ENCODE data around the gene CHI3L1.
"Not testable (repeated sequence)": the region's sequence is repeated elsewhere in the genome, so short reads cannot be mapped to it uniquely, and the experiment has no call there.

CHI3L1 gene

GRCh38 chr1:203186446-203187303 lies at the start of gene CHI3L1:
CHI3L1 (minus strand) TSS chr1:203186704; CDS start chr1:203186623, 81 bp downstream.
- DNase-seq (ENCODE audit: low read depth), result no peak

- DNase-seq (ENCODE audit: low read depth), result not testable (repeated sequence)
Observed at GRCh38 chr1:203234901-203235300, 48.4 kb upstream of the CHI3L1 start.

DNA sequence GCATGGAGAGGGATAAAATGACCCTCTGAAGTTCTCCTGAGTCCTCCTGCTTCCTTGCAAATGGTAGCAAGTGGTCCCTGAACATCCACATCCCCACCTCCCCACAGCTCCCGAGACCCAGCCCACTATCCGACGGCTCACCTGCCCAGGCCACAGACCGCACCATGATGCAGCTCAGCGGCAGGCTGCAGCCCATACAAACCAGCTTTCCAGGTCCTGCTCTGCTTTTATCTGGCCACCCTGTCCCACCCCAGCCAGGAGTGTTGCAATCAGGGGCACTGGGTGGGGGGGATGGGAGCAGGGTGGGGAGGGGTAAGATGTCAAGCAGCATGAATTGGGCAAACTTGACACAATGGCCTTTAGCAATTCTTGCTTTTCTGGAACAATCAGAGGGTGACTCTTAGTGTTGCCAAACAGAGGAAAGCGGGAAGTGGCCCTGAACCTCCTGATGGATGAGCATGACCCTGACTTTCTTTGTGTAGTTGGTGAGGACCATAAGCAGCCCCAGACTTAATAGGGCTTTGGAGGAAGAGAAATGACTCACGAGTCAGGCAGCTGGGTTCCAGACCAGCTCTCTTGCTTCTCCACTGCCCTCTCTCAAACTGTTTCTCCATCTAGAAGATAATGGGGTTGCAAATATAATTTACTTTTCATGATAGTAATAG lies 43.1 kb upstream of the CHI3L1 start, which contains the start of gene CHIT1:
Gene CHIT1 (minus strand): TSS at position 203 of the 665 bp plus-strand sequence. CDS start 37 bp downstream, at position 166.
- DNase-seq (ENCODE audit: low read depth), result no peak

DNA sequence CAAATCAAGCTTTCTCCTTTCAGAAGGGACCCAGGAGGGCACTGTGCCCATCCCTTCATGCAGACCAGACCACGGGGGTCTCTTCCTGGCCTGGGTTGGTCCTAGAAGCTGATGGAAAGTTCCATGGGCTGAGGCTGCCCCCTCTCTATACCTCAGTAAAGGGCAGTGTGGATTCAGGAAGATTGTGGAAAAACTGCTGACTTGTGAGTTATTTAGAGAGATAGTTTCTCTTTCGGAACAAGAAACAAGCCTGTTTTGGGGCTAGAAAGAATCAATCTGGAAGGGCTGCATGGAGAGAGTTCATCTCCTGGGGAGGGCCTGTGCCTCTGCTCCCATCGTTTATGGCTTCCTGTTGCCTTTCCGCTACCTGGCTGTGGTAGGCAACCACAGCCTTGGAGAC lies 42.2 kb upstream of the CHI3L1 start:
- DNase-seq (ENCODE audit: low read depth), result no peak

GRCh38 chr1:203227371-203228083 lies 41.0 kb upstream of the CHI3L1 start:
- DNase-seq (ENCODE audit: low read depth), result no peak

GRCh38 chr1:203225071-203225470 lies 38.6 kb upstream of the CHI3L1 start:
- no peak for DNase-seq (ENCODE audit: low read depth)

- DNase-seq (ENCODE audit: low read depth), result no peak
Observed at GRCh38 chr1:203223012-203223775, 36.7 kb upstream of the CHI3L1 start.

DNA sequence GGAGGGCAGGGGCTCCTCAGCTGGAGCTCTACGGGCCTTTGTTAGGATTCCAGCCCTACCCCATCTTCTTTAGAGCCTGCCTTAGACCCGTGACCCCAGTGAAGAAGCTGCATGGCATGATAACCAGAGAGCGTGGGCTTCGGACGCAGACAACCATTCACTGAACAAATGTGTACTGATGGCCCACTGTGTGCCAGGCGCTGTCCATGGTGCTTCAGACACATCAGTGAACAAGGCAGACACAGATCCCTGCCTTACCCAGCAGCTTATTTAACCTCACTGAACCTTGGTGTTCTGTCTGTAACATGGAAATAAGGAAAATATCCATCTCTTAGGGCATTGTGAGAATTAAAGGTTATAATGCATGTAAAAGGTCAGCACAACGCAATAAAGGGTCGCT lies 33.4 kb upstream of the CHI3L1 start:
- no peak for DNase-seq (ENCODE audit: low read depth)

DNA sequence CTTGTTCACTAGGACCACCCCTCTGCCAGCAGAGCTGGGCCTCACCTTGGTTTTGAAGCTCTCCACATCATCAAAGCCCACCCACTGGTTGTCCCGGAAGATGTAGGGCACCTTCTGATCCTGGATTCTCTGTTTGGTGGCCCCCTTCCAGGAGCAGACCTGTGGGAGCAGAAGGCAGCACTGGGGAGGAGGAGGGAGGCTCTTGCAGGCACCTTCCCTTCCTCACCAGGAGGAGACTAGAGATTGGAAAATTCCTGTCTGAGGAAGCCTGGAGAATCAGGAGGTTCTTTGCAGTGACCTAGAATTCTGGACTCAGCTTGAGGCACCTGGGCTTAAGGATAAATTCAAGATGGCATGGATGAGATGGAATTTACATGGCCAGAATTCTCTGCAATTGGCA lies 32.7 kb upstream of the CHI3L1 start:
- no peak for DNase-seq (ENCODE audit: low read depth)

DNA sequence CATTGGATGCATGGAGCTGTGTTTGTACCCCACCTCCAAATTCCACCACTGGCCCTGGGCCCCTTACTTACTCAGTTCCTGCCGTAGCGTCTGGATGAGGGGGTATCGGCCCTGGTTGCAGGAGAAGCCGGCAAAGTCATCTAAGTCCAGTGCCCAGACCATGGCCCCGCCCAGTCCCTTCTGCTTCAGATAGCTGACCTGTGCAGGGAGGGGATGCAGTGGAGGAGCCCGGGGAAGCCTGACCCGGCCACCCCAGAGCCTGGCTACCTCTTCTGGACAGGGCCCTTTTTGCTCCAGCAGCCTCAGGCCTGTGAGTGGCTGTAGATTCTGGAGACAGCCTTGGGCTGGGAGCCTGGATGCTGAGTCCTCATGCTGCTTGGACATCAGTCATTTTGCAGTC lies 31.2 kb upstream of the CHI3L1 start:
- no peak for DNase-seq (ENCODE audit: low read depth)

DNA sequence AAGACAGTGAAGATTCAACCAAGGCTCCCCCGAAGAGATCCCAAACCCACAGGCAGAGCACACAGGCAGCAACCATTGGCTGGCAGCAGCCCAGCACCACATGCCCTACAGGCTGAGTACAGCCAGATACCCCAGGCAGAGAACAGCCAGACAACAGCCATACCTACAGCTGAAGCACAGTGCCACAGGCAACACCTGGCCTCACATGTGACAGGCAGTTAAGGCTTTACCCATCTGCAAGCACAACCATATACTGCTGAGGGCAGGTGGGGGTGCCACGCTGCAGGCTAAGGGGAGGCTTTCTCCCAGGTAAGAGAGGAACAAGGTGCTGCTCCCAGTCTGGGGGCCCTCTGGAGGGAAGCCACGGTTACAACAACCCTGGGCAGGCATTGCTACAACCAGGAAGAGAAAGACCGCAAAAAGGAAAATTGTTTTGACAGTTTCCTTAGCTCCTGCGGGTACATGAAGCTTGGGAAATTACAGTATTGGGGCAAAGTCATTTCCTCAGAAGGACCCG lies 30.7 kb upstream of the CHI3L1 start:
- DNase-seq (ENCODE audit: low read depth), result no peak

DNA sequence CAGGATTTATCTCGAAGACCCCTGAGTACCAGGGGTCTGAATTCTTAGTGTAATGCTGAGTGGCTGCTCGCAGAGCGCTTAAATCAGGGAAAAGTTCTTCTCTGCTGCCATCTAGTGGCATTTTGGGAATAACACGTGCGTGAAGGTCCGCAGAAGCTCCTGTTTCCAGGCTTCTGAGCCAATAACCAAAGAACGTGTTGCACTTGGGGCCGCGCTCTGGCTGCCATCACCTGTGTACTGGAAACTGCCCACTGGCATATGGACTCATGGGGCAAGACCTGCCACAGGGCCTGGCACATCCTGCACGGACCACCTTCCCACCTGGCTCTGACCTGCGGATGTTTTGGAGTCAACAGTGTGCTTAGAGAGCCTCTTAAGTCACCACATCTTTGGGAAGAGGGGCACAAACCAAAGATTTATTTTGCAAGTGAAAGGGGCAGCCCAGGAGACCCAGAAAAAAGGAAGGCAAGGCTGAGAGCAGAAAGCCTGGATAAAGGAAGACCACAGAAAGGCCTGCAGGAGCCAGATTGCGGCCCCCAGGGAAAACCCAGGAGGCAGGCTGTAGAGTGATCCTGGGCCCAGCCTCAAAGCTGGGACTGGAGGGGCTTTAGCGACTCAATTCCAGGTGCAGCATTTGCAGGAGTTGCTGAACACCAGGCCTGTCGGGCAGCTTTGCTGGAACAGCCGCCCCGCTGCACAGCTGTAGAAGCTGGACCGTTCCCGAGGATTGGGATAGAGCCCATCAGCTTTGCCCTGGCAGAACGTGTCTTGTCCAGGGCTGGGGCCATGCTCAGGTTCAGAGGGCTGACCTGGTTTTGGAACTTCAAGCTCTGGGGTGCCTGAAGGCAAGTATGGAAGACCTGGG lies 30.0 kb upstream of the CHI3L1 start:
- DNase-seq (ENCODE audit: low read depth), result peak; percentile 27

GRCh38 chr1:203215573-203215972 lies 29.1 kb upstream of the CHI3L1 start:
- DNase-seq (ENCODE audit: low read depth), result no peak

- DNase-seq (ENCODE audit: low read depth), result no peak
Observed at GRCh38 chr1:203214871-203215270, 28.4 kb upstream of the CHI3L1 start.

GRCh38 chr1:203213126-203213525 lies 26.6 kb upstream of the CHI3L1 start:
- no peak for DNase-seq (ENCODE audit: low read depth)

- DNase-seq (ENCODE audit: low read depth), result no peak
Observed at GRCh38 chr1:203211812-203212211, 25.3 kb upstream of the CHI3L1 start.

DNA sequence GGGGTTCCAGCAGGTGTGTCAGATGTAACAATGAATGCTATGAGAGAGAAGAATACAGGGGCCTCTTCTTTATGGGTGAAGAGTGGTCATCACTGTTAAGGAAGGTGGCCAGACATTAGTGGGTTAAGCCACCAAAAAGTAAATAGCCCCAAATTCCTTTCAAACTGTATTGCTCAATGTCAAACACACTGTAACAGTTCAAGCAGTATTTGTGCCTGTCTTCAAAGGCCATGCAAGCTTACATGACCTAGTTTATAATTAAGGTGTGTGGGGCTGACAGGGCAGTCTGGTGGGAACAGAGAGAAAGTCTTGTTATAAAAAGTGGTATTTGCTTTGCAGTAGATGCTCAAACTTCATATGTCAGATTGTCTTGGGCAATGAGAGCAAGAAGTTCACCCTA lies 24.5 kb upstream of the CHI3L1 start:
- DNase-seq (ENCODE audit: low read depth), result no peak

DNA sequence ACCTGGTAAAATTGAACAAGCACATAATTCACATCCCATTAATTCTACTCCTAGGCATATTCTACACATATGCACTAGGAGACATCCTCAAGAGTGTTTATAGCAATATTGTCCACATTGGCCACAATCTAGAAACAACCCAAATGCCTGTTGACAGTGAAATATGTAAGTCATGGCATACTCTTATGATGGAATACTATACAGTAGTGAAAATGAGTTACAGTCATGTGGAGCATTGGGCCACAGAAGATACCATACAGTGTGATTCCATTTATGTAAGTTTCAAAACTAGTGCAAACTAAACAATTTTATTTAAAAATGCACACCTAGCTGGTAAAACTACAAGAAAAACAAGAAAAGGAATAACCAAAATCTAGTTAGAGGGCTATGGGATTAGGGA lies 23.8 kb upstream of the CHI3L1 start:
- DNase-seq (ENCODE audit: low read depth), result no peak

- DNase-seq (ENCODE audit: low read depth), result no peak
Observed at GRCh38 chr1:203208181-203208580, 21.7 kb upstream of the CHI3L1 start.

DNA sequence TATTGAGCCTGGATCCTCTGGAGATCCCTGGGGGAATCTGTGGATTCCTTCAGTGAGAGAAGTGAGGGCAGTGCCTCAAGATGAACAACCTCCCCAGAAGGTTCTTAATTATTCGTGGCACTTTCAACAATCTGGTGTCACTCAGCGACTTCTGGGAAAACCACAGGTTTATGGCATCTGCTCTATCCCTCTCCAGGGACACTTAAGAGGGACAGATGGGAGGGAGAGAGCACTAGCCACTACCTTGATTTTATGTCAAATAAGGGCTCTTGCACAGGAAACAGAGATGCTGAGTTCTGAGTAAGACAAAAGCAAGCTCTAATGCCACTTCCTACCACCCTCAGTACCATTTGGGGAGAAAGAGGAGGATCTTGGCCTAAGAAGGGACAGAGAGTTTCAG lies 21.2 kb upstream of the CHI3L1 start:
- DNase-seq (ENCODE audit: low read depth), result no peak
